Gastrocnemius medialis (tissue), 4 donors: Measurements from ENCODE around the gene IGFN1.

Source experiments
- POLR2A ChIP-seq, 2 donors: fragments of 450-650 bp; IDR thresholded peaks; one replicate each; pipeline ENCODE4 v1.6.1; 2017; ENCODE audit warnings: antibody characterized with exemption in 2 of 2, mild to moderate bottlenecking in 2 of 2, moderate library complexity in 2 of 2
- TF ChIP-seq, protein P1 (sequence below), 5 experiments: fragments of 450-650 bp in 3 of 5; fragments of 200-600 bp in 2 of 5; sonication (generic) in 2 of 5; IDR thresholded peaks in 4 of 5; conservative IDR thresholded peaks in 1 of 5; 1 replicate in 4 of 5; 2 replicates in 1 of 5; pipeline ENCODE4 v1.5.1; 2016 to 2019; ENCODE audit warnings: antibody characterized with exemption in 5 of 5, mild to moderate bottlenecking in 3 of 5, moderate library complexity in 3 of 5

DNA sequence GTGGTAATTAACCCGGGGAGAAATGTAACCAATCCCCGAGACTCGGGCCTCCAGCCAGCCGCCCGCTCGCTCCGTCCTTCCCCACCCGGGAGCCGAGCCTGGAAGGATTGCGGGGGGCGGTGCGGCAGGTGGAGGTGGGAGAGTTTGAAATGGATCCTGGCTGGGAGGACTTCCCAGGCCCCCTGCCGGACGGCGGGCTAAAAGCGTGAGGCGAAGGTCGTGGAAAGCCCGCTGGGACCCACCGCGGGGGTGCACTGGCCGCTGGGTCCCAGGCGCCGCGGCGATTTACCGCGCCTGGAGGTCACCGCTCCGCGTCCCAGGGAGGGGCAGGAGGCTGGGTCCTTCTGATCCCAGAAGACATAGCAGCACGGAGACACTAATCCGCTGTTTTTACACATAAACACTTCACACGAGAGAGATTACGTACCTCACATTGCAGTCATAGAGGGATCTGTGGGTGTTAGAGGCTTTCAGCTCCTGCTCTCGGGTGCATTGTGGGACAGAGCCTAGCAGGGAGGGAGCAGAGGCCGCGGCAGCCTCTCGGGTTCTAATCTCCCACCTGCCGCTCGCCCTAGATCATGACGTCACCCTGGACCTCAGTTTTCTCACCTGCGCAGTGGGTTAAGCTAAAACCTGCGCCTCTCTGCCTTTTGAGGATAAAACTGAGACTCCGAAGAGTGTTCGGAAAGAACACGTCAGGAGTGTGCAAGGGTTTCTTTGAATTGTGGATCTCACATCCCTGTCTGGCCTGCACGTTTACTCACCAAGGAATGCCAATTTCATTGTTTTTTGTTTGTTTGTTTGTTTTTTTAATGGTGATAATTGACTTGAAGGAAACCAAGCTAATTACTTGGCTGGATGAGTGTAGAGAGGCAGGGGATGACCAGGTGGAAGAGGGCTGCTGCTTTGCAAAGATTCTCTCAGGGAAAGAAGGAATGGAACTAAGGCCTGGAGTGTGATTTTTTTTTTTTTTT, 19.3 kb upstream of the IGFN1 start:
- peak in 1 of 2 donors; percentile 75 for TF ChIP-seq POLR2A (IDR thresholded peaks at IDR 0.05)
- TF ChIP-seq, protein P1, sequence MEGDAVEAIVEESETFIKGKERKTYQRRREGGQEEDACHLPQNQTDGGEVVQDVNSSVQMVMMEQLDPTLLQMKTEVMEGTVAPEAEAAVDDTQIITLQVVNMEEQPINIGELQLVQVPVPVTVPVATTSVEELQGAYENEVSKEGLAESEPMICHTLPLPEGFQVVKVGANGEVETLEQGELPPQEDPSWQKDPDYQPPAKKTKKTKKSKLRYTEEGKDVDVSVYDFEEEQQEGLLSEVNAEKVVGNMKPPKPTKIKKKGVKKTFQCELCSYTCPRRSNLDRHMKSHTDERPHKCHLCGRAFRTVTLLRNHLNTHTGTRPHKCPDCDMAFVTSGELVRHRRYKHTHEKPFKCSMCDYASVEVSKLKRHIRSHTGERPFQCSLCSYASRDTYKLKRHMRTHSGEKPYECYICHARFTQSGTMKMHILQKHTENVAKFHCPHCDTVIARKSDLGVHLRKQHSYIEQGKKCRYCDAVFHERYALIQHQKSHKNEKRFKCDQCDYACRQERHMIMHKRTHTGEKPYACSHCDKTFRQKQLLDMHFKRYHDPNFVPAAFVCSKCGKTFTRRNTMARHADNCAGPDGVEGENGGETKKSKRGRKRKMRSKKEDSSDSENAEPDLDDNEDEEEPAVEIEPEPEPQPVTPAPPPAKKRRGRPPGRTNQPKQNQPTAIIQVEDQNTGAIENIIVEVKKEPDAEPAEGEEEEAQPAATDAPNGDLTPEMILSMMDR (IDR thresholded peaks at IDR 0.05 in 4 of 5, conservative IDR thresholded peaks at IDR 0.05 in 1 of 5) = peak in 4 of 5 experiments; percentile 30 to 45 (median 36)
